ENCODE data around the gene ZBTB39.

Gene ZBTB39

DNA sequence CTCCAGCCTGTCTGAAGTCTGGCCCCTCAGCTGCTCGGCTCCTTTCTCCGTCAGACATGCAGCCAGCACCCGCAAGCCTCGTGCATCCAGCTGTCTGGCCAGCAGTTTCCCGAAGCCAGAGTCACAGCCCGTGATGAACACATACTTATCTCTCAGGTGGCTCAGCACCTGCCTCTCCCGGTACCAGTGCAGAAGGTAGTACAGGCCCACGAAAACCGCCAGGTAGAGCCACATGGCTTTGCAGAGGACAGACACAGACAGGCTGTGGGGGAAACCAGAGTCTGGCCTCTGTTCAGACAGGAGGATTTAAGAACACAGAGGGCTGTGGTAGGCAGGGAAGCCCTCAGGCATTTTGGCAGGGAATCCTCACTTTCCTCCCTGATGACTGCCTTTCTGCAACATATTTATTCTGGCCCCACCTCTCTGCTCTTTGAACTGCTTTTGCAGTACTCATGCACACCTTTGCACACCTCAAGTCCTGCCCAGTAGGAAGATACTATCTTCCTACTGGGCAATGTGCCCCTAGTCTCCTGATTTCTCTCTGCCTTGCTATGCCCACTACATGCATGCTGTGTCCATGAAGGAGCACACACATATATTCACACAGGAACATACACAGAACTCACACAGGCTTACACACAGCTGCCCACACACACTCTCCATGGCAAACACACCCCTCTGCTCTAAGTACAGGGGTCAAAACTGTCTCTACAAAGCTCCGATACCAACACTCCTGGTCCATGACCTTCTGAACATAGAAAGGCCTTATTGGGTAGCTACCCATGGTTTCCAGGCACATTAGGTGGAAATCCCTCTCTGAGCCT is 48.9 kb downstream of the ZBTB39 start, which contains the start of gene RDH16:
Gene RDH16, minus strand, starts transcription at position 380 of the 824 bp plus-strand sequence. Its CDS starts 146 bp downstream, at position 234.
- H3K4me3 ChIP-seq (replicated peaks; ENCODE audit: low read depth, low read length), result no peak within 1 kb of the TSS
- no peak for DNase-seq (ENCODE audit: low read depth)
- TF ChIP-seq, protein P1, sequence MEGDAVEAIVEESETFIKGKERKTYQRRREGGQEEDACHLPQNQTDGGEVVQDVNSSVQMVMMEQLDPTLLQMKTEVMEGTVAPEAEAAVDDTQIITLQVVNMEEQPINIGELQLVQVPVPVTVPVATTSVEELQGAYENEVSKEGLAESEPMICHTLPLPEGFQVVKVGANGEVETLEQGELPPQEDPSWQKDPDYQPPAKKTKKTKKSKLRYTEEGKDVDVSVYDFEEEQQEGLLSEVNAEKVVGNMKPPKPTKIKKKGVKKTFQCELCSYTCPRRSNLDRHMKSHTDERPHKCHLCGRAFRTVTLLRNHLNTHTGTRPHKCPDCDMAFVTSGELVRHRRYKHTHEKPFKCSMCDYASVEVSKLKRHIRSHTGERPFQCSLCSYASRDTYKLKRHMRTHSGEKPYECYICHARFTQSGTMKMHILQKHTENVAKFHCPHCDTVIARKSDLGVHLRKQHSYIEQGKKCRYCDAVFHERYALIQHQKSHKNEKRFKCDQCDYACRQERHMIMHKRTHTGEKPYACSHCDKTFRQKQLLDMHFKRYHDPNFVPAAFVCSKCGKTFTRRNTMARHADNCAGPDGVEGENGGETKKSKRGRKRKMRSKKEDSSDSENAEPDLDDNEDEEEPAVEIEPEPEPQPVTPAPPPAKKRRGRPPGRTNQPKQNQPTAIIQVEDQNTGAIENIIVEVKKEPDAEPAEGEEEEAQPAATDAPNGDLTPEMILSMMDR (IDR thresholded peaks at IDR 0.05; ENCODE audit: low read length, missing control alignments), result no peak

DNA sequence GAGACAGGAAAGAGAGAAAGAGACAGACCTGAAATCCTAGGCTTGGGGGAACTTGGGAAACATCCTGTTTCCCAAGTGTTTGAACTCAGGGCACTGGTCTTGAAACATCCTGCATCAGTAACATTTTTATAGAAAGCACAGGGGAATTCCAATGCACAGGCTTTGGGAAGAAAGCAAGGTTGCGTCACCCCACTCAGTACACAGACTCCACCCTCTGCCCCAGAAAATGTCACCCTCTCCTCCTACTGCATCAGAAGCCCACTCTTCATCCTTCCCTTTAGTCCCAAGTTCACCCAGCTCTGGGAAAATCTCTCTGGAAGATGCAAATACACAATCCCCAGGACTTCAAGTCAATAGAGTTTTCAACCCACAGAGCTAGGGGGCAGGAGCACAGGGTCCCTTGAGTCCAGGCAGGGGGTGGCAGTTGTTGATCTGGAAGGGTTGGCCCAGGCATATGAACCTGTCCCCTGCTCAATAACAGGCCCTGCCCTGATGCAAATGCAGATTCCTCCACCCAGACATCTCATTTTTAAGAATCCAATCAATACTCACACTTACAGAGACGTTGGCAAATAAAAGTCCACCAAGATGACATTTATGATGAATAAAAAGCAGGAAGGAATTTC is 50.6 kb downstream of the ZBTB39 start:
- DNase-seq (ENCODE audit: low read depth), result peak; percentile 66
- no peak overlapping the region for H3K4me3 ChIP-seq (replicated peaks; ENCODE audit: low read depth, low read length)
- TF ChIP-seq, protein P1 (IDR thresholded peaks at IDR 0.05; ENCODE audit: low read length, missing control alignments), result no peak

DNA sequence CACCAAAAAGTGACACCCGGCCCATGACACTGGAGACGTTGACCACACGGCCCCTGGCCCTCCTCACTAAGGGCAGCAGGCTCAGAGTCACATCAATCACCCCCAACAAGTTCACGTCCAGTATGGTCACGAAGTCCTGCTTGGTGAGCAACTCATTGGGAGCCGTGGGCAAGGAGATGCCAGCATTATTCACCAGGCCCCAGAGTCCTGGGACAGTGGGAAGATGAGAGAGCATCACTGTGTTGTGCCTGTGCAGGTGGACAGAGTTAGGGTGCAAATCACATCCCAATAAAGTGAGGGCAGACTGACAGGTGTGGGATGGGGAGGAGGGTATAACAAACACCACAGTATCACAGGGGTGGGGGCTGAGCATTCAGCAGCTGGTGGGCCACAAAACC is 51.4 kb downstream of the ZBTB39 start:
- no peak for DNase-seq (ENCODE audit: low read depth)
- H3K4me3 ChIP-seq (replicated peaks; ENCODE audit: low read depth, low read length), result no peak overlapping the region
- TF ChIP-seq, protein P1 (IDR thresholded peaks at IDR 0.05; ENCODE audit: low read length, missing control alignments), result no peak

DNA sequence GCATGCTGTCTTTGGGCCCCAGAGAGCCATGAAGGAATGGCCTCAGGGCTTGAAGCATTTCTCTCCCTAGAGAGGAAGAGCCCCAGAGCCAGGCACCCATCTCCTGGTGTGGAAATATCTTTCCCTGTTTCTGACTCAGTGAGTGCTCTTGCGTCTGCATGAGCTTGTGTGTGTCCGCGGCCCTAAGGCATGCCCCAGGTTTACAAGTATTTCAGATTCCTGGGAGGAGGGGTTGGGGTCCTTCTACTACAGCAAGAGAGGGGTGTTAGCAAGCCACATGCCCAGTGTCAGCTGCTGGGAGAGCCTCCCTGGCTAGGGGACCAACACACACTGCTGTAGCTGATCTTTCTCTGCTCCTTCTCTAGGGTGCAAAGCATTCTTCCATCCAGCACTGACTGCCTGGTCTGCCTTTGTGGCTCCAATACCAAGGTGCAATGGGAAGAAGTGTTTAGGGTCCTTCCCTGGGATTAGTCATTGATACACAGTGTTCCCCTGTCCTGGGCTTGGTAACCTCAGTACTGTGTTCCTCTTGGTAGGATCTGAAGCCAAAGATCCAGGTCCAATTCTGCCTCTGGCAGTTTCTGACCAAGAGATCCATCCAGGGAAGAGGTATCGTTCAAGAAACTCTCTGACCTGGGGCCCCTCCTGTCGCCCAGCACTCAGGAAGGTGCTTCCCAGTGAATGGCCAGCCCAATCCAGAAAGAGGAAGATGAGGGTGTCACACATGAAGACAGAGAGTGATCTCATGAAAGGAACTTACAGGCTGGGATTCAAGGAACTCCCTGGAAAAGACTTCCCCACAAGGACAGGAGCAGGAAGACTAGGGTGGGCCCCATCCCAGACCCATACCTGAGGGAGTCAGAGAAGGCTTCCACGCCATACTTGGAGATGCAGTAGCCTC is 52.0 kb downstream of the ZBTB39 start:
- H3K4me3 ChIP-seq (replicated peaks; ENCODE audit: low read depth, low read length), result no peak overlapping the region
- DNase-seq (ENCODE audit: low read depth), result no peak
- TF ChIP-seq, protein P1 (IDR thresholded peaks at IDR 0.05; ENCODE audit: low read length, missing control alignments), result no peak

DNA sequence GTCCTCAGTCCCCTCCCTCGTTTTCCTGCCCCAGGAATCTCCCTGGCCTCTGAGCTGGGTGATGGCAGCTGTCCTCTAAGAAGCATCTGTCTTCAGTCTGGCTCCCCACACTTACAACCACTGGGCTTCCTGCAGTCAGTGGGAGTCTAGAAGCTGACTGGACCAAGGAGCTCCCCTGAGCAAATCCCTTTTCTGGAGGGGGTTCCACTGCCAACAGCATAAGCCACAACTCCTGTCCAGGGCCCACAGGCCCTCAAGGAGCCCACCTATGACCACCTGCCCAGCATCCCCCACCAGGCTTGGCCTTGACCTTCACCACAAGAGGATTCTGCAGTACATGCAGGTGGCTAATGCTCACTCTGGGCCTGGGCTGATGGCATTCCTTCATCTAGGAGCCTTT is 53.0 kb downstream of the ZBTB39 start:
- TF ChIP-seq, protein P1 (IDR thresholded peaks at IDR 0.05; ENCODE audit: low read length, missing control alignments), result no peak
- H3K4me3 ChIP-seq (replicated peaks; ENCODE audit: low read depth, low read length), result no peak overlapping the region
- DNase-seq (ENCODE audit: low read depth), result no peak

DNA sequence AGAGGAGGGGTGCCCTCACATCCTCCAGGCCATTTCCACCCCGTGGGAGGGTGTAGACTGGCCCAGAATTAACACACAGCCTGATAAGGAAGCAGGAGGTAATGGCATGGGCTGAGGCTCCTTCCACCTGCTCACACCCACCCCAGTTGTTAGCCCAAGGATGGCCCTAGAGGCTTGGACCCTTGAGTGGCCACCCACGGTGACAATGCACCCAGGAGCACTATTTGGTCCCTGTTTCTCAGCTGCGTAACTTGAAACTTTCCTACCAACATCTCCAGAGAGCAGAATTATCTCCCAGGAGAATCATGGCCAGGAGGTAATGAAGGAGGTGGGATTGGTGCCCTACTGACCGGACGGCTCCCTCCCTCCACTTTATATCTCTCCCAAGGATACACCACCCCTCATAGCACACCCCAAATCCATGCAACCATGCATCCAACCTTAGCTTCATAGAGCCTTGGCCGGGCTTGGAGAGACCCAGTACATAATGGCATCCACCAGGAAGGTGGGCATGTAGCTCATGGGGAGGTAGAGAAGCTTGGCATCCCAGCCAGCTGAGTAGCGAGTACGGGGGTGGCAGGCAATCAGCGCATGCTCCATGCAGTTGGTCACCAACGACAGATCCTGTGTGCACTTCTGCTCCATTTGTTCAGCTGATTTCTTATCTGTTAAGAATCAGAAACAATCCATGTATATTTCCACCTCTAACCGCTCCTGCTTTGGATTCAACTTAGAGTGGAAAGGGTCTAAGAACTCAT is 54.6 kb downstream of the ZBTB39 start:
- no peak overlapping the region for H3K4me3 ChIP-seq (replicated peaks; ENCODE audit: low read depth, low read length)
- TF ChIP-seq, protein P1 (IDR thresholded peaks at IDR 0.05; ENCODE audit: low read length, missing control alignments), result no peak
- DNase-seq (ENCODE audit: low read depth), result no peak
